CD4-positive, alpha-beta T cell treated with Interleukin-6 for 4 hours (primary cell): ENCODE measurements around the gene NXPH4.

ENCODE experiments used
- DNase-seq: peaks from one replicate; pipeline ENCODE4 v3.0.0-alpha.2; 2020; ENCODE audit warnings: mixed read lengths

Gene NXPH4

GRCh38 chr12:57183939-57184725 is 32.5 kb upstream of the NXPH4 start:
- no peak for DNase-seq

GRCh38 chr12:57185403-57185802 is 31.2 kb upstream of the NXPH4 start:
- no peak for DNase-seq

- DNase-seq = no peak
Measured at GRCh38 chr12:57185906-57186508, 30.6 kb upstream of the NXPH4 start.

GRCh38 chr12:57187222-57188089 is 29.1 kb upstream of the NXPH4 start:
- no peak for DNase-seq

- no peak for DNase-seq
Measured at GRCh38 chr12:57188090-57188425, 28.5 kb upstream of the NXPH4 start.

GRCh38 chr12:57190037-57190436 is 26.6 kb upstream of the NXPH4 start:
- no peak for DNase-seq

GRCh38 chr12:57190821-57191220 is 25.8 kb upstream of the NXPH4 start:
- no peak for DNase-seq

- no peak for DNase-seq
Measured at GRCh38 chr12:57191410-57191809, 25.2 kb upstream of the NXPH4 start.

GRCh38 chr12:57192920-57193319 is 23.7 kb upstream of the NXPH4 start:
- DNase-seq = no peak

- DNase-seq = no peak
Measured at GRCh38 chr12:57193706-57194245, 22.8 kb upstream of the NXPH4 start.

GRCh38 chr12:57194253-57194652 is 22.3 kb upstream of the NXPH4 start:
- DNase-seq = no peak

GRCh38 chr12:57195186-57195585 is 21.4 kb upstream of the NXPH4 start:
- DNase-seq = no peak

GRCh38 chr12:57195611-57196371 is 20.8 kb upstream of the NXPH4 start:
- DNase-seq = no peak

- no peak for DNase-seq
Measured at GRCh38 chr12:57196439-57196838, 20.2 kb upstream of the NXPH4 start.

- DNase-seq = no peak
Measured at GRCh38 chr12:57196956-57197355, 19.6 kb upstream of the NXPH4 start.

- DNase-seq = no peak
Measured at GRCh38 chr12:57198329-57198728, 18.3 kb upstream of the NXPH4 start.

- no peak for DNase-seq
Measured at GRCh38 chr12:57199191-57199590, 17.4 kb upstream of the NXPH4 start.

- DNase-seq = no peak
Measured at GRCh38 chr12:57200497-57200896, 16.1 kb upstream of the NXPH4 start.

- DNase-seq = no peak
Measured at GRCh38 chr12:57201219-57201618, 15.4 kb upstream of the NXPH4 start.

- no peak for DNase-seq
Measured at GRCh38 chr12:57201631-57202030, 15.0 kb upstream of the NXPH4 start.

- no peak for DNase-seq
Measured at GRCh38 chr12:57202321-57202720, 14.3 kb upstream of the NXPH4 start.

GRCh38 chr12:57203201-57203600 is 13.4 kb upstream of the NXPH4 start:
- no peak for DNase-seq

GRCh38 chr12:57203791-57204190 is 12.8 kb upstream of the NXPH4 start:
- no peak for DNase-seq
